ENCODE measurements around the gene PRRG4.
"Not testable (repeated sequence)": the region's sequence is repeated elsewhere in the genome, so short reads cannot be mapped to it uniquely, and the experiment has no call there.

The PRRG4 gene

GRCh38 chr11:32829157-32829679, 509 bp upstream of the PRRG4 start:
- DNase-seq (ENCODE audit: low read depth), result no peak

GRCh38 chr11:32830413-32830738, 649 bp downstream of the PRRG4 start:
- no peak for DNase-seq (ENCODE audit: low read depth)
- H3K4me3 ChIP-seq (ENCODE audit: low read depth, low read length), result peak overlapping the region; percentile 54

More at GRCh38 chr11:32829157-32829679, 509 bp upstream of the PRRG4 start:
- H3K4me3 ChIP-seq (ENCODE audit: low read depth, low read length), result peak overlapping the region; percentile 54

DNA sequence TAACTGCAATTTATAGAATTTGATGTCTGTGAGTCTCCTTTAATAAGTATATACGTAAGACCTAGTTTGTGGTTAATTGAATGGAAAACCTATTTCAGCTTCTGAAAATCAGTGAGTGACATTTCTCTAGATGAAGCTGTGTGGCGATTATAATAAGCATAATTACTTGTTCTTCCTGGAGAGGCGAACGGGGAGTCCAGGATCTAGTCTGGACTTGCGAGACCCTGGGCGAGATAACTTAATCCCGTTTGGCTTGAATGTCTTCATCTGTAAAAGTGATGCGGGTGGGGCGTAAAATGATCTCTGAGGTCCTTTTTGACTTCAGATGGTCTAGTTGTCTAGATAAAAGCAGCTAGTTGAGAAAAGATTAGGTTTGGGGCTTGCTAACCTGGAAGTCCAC, 1.1 kb downstream of the PRRG4 start:
- no peak for DNase-seq (ENCODE audit: low read depth)
- H3K4me3 ChIP-seq (ENCODE audit: low read depth, low read length), result no peak overlapping the region

DNA sequence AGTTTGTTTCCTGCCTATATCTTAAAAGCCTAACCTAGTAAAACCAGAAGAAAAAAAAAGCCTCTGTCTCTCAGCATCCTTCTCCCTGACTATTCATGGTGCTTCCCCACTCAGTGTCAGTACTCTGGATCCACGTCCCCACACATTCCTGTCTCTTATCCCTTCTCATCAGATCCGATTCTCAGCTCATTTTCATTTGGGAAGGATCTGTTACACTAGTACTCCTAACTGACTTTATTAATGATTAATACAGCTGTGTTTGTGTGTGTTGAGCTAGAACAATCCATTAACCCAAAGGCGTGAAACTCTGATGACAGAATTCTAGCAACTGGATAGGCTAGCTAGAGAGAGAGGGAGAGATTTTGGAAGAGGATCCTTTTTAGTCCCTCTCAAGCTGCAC, 1.5 kb downstream of the PRRG4 start:
- DNase-seq (ENCODE audit: low read depth), result no peak

GRCh38 chr11:32833921-32834320, 4.2 kb downstream of the PRRG4 start:
- no peak overlapping the region for H3K4me3 ChIP-seq (ENCODE audit: low read depth, low read length)
- no peak for DNase-seq (ENCODE audit: low read depth)

More for the DNA sequence above, 1.5 kb downstream of the PRRG4 start:
- H3K4me3 ChIP-seq (ENCODE audit: low read depth, low read length), result no peak overlapping the region

DNA sequence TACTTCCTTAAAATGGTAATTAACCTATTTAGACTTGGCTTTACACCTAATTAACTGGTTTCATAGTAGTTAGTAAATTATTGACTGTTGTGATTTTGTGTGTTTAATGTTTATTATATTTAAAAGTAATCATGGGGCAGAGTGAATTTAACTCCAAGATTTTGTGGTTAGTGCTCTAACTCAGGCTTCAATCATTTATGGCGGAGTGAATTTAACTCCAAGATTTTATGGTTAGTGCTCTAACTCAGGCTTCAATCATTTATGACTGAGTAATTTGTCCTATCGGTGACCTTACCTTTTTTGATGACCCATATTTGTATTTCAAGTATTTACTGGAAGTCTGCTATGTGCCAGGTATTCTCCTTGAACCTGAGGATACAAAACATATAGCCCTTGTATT, 7.2 kb downstream of the PRRG4 start:
- H3K4me3 ChIP-seq (ENCODE audit: low read depth, low read length), result no peak overlapping the region
- DNase-seq (ENCODE audit: low read depth), result no peak

DNA sequence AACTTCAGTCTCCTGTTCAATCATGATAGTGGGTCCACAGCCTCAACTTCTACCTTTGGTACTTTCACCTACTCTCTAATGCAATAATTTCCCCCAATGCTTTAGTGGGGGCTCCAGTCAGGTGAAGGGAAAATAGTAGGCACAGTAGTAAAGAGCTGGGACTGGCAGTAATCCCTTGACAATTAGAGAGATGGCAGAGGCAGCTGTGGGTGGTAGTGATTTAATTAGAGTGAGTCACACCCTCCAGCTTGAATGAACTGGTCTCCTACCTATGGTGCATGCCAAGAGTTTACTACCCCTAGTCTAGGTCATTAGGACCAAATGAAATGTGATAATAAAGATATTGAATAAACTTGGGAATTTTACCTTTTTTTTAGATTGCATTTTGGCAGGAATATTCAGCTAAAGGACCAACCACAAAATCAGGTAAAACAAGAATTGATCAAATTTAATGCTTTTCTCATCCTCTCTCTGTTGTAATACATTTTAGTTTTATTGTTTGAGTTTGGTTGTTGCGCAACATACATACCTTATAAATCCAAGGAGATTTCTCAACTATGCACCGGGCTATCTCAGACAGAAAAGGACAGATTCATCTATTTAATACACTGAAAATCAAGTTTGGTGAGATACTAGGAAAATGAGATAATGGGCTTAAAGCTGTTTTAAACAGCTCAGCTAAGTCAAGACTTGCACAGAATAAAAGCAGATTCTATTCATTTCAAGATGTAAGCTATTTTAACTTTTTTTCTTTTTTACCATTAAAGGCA, 9.0 kb downstream of the PRRG4 start:
- no peak for DNase-seq (ENCODE audit: low read depth)
- H3K4me3 ChIP-seq (ENCODE audit: low read depth, low read length), result no peak overlapping the region

GRCh38 chr11:32839308-32839707, 9.6 kb downstream of the PRRG4 start:
- DNase-seq (ENCODE audit: low read depth), result no peak
- H3K4me3 ChIP-seq (ENCODE audit: low read depth, low read length), result no peak overlapping the region

- no peak overlapping the region for H3K4me3 ChIP-seq (ENCODE audit: low read depth, low read length)
- DNase-seq (ENCODE audit: low read depth), result no peak
Measured at GRCh38 chr11:32840587-32840986, 10.9 kb downstream of the PRRG4 start.

GRCh38 chr11:32843544-32843943, 13.8 kb downstream of the PRRG4 start:
- H3K4me3 ChIP-seq (ENCODE audit: low read depth, low read length), result no peak overlapping the region
- no peak for DNase-seq (ENCODE audit: low read depth)

DNA sequence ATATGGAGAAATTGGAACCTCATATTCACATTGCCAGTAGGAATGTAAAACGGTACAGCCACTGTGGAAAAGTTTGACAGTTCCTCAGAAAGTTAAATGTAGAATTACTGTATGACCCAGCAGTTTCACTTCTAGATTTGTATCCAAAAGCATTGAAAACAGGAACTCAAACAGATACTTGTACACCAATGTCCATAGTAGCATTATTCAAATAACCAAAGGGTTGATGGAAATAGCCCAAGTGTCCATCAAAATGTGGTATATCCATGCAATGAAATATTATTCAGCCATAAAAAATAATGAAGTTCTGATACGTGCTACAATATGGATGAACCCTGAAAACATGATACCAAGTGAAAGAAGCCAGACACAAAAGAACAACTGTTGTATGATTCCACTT, 17.8 kb downstream of the PRRG4 start:
- H3K4me3 ChIP-seq (ENCODE audit: low read depth, low read length), result no peak overlapping the region
- no peak for DNase-seq (ENCODE audit: low read depth)

- DNase-seq (ENCODE audit: low read depth), result no peak
- H3K4me3 ChIP-seq (ENCODE audit: low read depth, low read length), result no peak overlapping the region
Measured at GRCh38 chr11:32849761-32850160, 20.0 kb downstream of the PRRG4 start.

DNA sequence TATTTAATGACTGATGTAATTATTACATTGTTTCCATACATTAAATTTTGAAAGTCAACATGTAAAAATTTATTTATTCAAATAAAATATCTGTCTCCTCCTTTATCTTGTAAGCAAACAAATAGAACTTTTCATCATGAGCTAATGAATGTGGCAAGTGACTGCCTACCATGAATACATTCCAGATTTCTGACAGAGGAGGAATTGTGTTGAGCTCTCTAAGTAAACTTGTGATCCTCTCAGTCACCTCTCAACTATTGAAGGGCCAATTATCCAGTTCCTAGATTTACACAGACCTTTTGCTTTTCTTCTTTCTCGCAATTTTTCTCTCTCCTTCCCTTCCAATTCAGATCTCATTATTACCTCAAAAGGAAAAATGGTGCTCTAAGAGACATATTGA, 21.5 kb downstream of the PRRG4 start:
- H3K4me3 ChIP-seq (ENCODE audit: low read depth, low read length), result no peak overlapping the region
- DNase-seq (ENCODE audit: low read depth), result no peak

- DNase-seq (ENCODE audit: low read depth), result no peak
- H3K4me3 ChIP-seq (ENCODE audit: low read depth, low read length), result no peak overlapping the region
Measured at GRCh38 chr11:32852207-32852606, 22.5 kb downstream of the PRRG4 start.

DNA sequence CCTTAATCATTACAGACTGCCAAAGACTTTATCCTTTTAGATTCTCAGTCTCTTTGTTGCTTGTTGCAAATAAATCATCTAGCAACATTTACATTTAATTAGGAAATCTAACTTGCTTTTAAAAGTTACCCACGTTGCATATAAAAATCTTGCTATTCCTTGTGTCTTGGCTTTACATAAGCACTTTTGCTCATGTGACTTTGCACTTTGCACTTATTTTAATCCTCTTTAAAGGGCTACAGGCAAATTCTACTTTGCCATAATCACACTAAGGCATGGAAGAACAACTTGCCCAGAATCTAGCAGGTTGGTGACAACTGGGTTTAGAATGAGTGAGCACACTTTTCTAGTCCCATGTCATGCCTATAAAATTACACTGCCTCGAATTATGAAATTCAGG, 25.9 kb downstream of the PRRG4 start:
- no peak overlapping the region for H3K4me3 ChIP-seq (ENCODE audit: low read depth, low read length)
- DNase-seq (ENCODE audit: low read depth), result no peak

DNA sequence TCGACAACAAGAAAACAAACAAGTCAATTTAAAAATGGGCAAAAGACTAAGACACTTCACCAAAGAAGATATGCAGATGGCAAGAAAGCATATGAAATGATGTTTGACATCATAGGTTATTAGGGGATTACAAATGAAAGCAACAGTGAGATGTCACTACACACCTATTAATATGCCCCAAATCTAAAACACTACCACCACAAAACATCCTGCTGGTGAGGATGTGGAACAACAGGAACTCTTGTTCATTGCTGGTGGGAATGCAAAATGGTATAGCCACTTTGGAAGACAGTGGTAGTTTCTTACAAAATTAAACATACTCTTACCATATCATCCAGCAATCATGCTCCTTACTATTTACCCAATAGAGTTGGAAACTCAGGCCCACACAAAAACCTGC, 29.0 kb downstream of the PRRG4 start:
- no peak for DNase-seq (ENCODE audit: low read depth)

DNA sequence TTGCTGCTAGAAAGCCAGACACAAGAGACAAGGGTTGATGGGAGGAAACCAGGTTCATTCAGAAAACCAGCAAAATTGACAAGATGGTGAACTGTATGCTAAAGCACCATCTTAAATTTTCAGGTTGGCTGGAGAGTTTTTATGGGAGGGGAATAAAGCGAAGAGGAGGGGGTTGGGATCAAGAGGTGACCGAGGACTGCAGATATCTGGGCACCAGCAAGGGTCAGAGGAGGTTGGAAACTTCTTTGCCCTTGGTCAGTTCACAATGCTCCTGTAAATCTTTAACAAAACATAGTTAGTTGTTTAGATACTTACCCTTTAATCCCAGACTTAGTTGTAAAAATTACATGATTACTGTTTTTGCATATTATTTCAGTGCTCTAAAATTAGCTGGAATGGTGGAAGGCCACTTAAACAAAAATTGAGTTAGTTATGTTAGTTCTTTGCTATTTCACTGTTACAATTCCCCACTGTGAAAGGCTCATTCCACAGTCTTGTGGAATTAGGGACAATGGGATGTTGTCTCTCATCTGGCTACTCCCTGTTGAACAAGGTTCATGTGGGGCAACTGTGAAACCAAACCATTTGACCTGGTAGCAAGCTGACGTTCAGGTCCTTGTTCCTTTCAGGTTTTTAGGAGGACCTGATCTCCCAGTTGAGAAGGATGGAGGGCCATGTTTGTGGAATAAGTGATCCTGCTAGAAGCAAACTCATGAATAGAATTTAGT, 32.3 kb downstream of the PRRG4 start:
- H3K4me3 ChIP-seq (ENCODE audit: low read depth, low read length), result no peak overlapping the region

More for the DNA sequence above, 29.0 kb downstream of the PRRG4 start:
- no peak overlapping the region for H3K4me3 ChIP-seq (ENCODE audit: low read depth, low read length)

GRCh38 chr11:32864555-32864954, 34.8 kb downstream of the PRRG4 start:
- DNase-seq (ENCODE audit: low read depth), result no peak
- no peak overlapping the region for H3K4me3 ChIP-seq (ENCODE audit: low read depth, low read length)

More for the DNA sequence above, 32.3 kb downstream of the PRRG4 start:
- DNase-seq (ENCODE audit: low read depth), result no peak

DNA sequence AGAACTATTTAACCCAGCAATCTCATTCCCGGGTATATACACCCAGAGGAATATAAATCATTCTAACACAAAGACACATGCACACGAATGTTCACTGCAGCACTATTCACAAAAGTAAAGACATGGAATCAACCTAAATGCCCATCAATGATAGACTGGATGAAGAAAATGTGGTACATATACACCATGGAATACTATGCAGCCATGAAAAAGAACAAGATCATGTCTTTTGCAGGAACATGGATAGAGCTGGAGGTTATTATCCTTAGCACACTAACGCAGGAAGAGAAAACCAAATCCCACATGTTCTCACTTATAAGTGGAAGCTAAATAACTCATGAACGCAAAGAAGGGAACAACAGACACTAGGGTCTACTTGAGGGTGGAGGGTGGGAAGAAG, 39.0 kb downstream of the PRRG4 start:
- H3K4me3 ChIP-seq (ENCODE audit: low read depth, low read length), result not testable (repeated sequence)

DNA sequence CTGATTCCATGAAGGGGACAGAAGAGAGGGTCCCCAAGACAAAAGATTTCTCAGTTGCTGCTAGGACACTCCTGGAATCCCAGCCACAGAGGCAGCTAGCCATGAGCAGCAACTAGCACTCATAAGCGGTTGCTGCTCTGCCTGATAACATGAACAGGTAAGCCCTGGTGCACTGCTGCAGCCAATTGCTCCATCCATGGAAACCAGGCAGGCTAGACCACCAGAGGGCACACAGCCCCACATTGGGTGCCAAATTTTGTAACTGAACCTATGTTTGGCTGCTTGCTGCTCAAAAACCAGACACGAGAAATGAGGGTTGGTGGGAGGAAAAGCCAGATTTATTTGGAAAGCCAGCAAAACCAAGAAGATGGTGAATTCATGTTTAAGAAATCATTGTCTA, 40.9 kb downstream of the PRRG4 start:
- H3K4me3 ChIP-seq (ENCODE audit: low read depth, low read length), result no peak overlapping the region
- no peak for DNase-seq (ENCODE audit: low read depth)

More for the DNA sequence above, 39.0 kb downstream of the PRRG4 start:
- DNase-seq (ENCODE audit: low read depth), result not testable (repeated sequence)

GRCh38 chr11:32874132-32874531, 44.4 kb downstream of the PRRG4 start:
- no peak overlapping the region for H3K4me3 ChIP-seq (ENCODE audit: low read depth, low read length)
- DNase-seq (ENCODE audit: low read depth), result no peak
